Measurements from ENCODE around the gene NR2F1-AS1.

The NR2F1-AS1 gene

GRCh38 chr5:93571114-93571949 is 9.7 kb downstream of the NR2F1-AS1 start:
- no peaks in the 10 kb centered on the region for H3K4me1 ChIP-seq (ENCODE audit: low read length)

GRCh38 chr5:93570294-93571113 is 10.5 kb downstream of the NR2F1-AS1 start:
- Histone ChIP-seq H3K9me2 (replicated peaks; ENCODE audit: insufficient read depth, low read length) (no peaks in the 10 kb centered on the region), H3K9me3 (replicated peaks; ENCODE audit: insufficient read depth, low read length) (no peaks in the 10 kb centered on the region), H3K36me3 (replicated peaks; ENCODE audit: insufficient read depth, low read length) (no peaks in the 10 kb centered on the region), H4K20me1 (ENCODE audit: insufficient read depth, low read length) (no peaks in the 10 kb centered on the region), H3K27ac (ENCODE audit: low read length) (no peak overlapping the region), H3K9ac (ENCODE audit: low read length) (no peak overlapping the region), H3K4me1 (ENCODE audit: low read length) (no peaks in the 10 kb centered on the region), H3K27me3 (replicated peaks; ENCODE audit: insufficient read depth, low read length) (no peaks in the 10 kb centered on the region), H3K79me2 (ENCODE audit: low read length) (no peaks in the 10 kb centered on the region), H3K4me3 (ENCODE audit: low read length) (no peak overlapping the region), H3K4me2 (ENCODE audit: low read depth, low read length) (no peak overlapping the region), H2AFZ (ENCODE audit: low read length) (no peak overlapping the region), H3F3A (ENCODE audit: insufficient read depth, low read length) (no peaks in the 10 kb centered on the region)
- no peak for DNase-seq
- TF ChIP-seq EZH2 (optimal IDR thresholded peaks at IDR 0.05; ENCODE audit: low read depth, low read length) (no peak), EZH2phosphoT487 (IDR thresholded peaks at IDR 0.05; ENCODE audit: low read length) (no peak), CTCF (IDR thresholded peaks at IDR 0.05; ENCODE audit: low read length) (no peak)

More at GRCh38 chr5:93571114-93571949, 9.7 kb downstream of the NR2F1-AS1 start:
- DNase-seq = no peak
- H3F3A ChIP-seq (ENCODE audit: insufficient read depth, low read length) = no peaks in the 10 kb centered on the region
- no peak overlapping the region for H3K9ac ChIP-seq (ENCODE audit: low read length)
- no peaks in the 10 kb centered on the region for H3K79me2 ChIP-seq (ENCODE audit: low read length)
- TF ChIP-seq EZH2phosphoT487 (IDR thresholded peaks at IDR 0.05; ENCODE audit: low read length) = no peak
- no peaks in the 10 kb centered on the region for H3K36me3 ChIP-seq (replicated peaks; ENCODE audit: insufficient read depth, low read length)
- H3K27ac ChIP-seq (ENCODE audit: low read length) = no peak overlapping the region
- H3K9me2 ChIP-seq (replicated peaks; ENCODE audit: insufficient read depth, low read length) = no peaks in the 10 kb centered on the region
- H3K4me2 ChIP-seq (ENCODE audit: low read depth, low read length) = no peak overlapping the region
- no peaks in the 10 kb centered on the region for H4K20me1 ChIP-seq (ENCODE audit: insufficient read depth, low read length)
- H2AFZ ChIP-seq (ENCODE audit: low read length) = no peak overlapping the region
- no peaks in the 10 kb centered on the region for H3K9me3 ChIP-seq (replicated peaks; ENCODE audit: insufficient read depth, low read length)
- H3K27me3 ChIP-seq (replicated peaks; ENCODE audit: insufficient read depth, low read length) = no peaks in the 10 kb centered on the region
- no peak overlapping the region for H3K4me3 ChIP-seq (ENCODE audit: low read length)

GRCh38 chr5:93569300-93570160 is 11.5 kb downstream of the NR2F1-AS1 start:
- no peaks in the 10 kb centered on the region for H3K79me2 ChIP-seq (ENCODE audit: low read length)
- no peak overlapping the region for H3K9ac ChIP-seq (ENCODE audit: low read length)

More at GRCh38 chr5:93569300-93570160, 11.5 kb downstream of the NR2F1-AS1 start:
- TF ChIP-seq CTCF (IDR thresholded peaks at IDR 0.05; ENCODE audit: low read length) = no peak
- no peak for TF ChIP-seq EZH2 (optimal IDR thresholded peaks at IDR 0.05; ENCODE audit: low read depth, low read length)
- Histone ChIP-seq H4K20me1 (ENCODE audit: insufficient read depth, low read length) (no peaks in the 10 kb centered on the region), H3K4me1 (ENCODE audit: low read length) (no peaks in the 10 kb centered on the region), H3K9me3 (replicated peaks; ENCODE audit: insufficient read depth, low read length) (no peaks in the 10 kb centered on the region), H3K4me2 (ENCODE audit: low read depth, low read length) (no peak overlapping the region), H2AFZ (ENCODE audit: low read length) (no peak overlapping the region), H3K9me2 (replicated peaks; ENCODE audit: insufficient read depth, low read length) (no peaks in the 10 kb centered on the region), H3K36me3 (replicated peaks; ENCODE audit: insufficient read depth, low read length) (no peaks in the 10 kb centered on the region), H3F3A (ENCODE audit: insufficient read depth, low read length) (no peaks in the 10 kb centered on the region), H3K4me3 (ENCODE audit: low read length) (no peak overlapping the region), H3K27me3 (replicated peaks; ENCODE audit: insufficient read depth, low read length) (no peaks in the 10 kb centered on the region), H3K27ac (ENCODE audit: low read length) (no peak overlapping the region)
- no peak for DNase-seq

Data from MM.1S (cell line).